ENCODE results near the gene IER5L. TPM values are rescaled to one million over a fixed set of nuclear protein-coding genes. Genes with fewer than 3 reads are reported as not detected.

Gene IER5L
- total RNA-seq, 4 donors from 2014 or later: 0.92 to 3.4 (median 2.9) TPM

GRCh38 chr9:129224618-129225489, 46.8 kb upstream of the IER5L start:
- ATAC-seq (no peak), DNase-seq (no peak)
- Histone ChIP-seq H3K36me3 (no peaks in the 10 kb centered on the region), H3K4me3 (no peak overlapping the region), H3K9me3 (no peaks in the 10 kb centered on the region), H3K27me3 (no peaks in the 10 kb centered on the region), H3K4me1 (no peaks in the 10 kb centered on the region), H3K27ac (peak overlapping the region; percentile 28 to 54 (median 35))
- TF ChIP-seq CTCF (IDR thresholded peaks at IDR 0.05 in 4 of 5, conservative IDR thresholded peaks at IDR 0.05 in 1 of 5): no peak
- intact Hi-C loops (cut with DNase I; ENCODE audit: low total_unique reads) (no loop called here), in situ Hi-C loops (cut with MboI; ENCODE audit: low sequenced_read_pairs in 4 of 4) (no loop called here)

- in situ Hi-C loops (cut with MboI; ENCODE audit: low sequenced_read_pairs in 4 of 4): no loop called here
- peak overlapping the region in 3 of 4 donors; percentile 18 to 37 (median 35) for H3K27ac ChIP-seq
- intact Hi-C loops (cut with DNase I; ENCODE audit: low total_unique reads): no loop called here
These were observed 45.6 kb upstream of the IER5L start for GRCh38 chr9:129223551-129224208.

GRCh38 chr9:129222819-129223218, 44.8 kb upstream of the IER5L start:
- in situ Hi-C loops (cut with MboI; ENCODE audit: low sequenced_read_pairs in 4 of 4): no loop called here

More at GRCh38 chr9:129223551-129224208, 45.6 kb upstream of the IER5L start:
- no peaks in the 10 kb centered on the region for H3K27me3 ChIP-seq
- no peak overlapping the region for H3K4me3 ChIP-seq
- ATAC-seq: no peak
- no peaks in the 10 kb centered on the region for H3K36me3 ChIP-seq
- no peaks in the 10 kb centered on the region for H3K9me3 ChIP-seq
- TF ChIP-seq POLR2A (IDR thresholded peaks at IDR 0.05) (no peak), CTCF (IDR thresholded peaks at IDR 0.05 in 4 of 5, conservative IDR thresholded peaks at IDR 0.05 in 1 of 5) (no peak)
- H3K4me1 ChIP-seq: no peaks in the 10 kb centered on the region
- DNase-seq: no peak

GRCh38 chr9:129221979-129222635, 44.0 kb upstream of the IER5L start:
- no peaks in the 10 kb centered on the region for H3K9me3 ChIP-seq
- H3K27me3 ChIP-seq: no peaks in the 10 kb centered on the region
- intact Hi-C loops (cut with DNase I; ENCODE audit: low total_unique reads): no loop called here
- TF ChIP-seq CTCF (IDR thresholded peaks at IDR 0.05 in 4 of 5, conservative IDR thresholded peaks at IDR 0.05 in 1 of 5): no peak
- no peak for TF ChIP-seq POLR2A (IDR thresholded peaks at IDR 0.05)
- H3K36me3 ChIP-seq: no peaks in the 10 kb centered on the region
- no peak overlapping the region for H3K27ac ChIP-seq
- DNase-seq (no peak), ATAC-seq (no peak)
- no peak overlapping the region for H3K4me3 ChIP-seq
- H3K4me1 ChIP-seq: no peaks in the 10 kb centered on the region
- in situ Hi-C loops (cut with MboI; ENCODE audit: low sequenced_read_pairs in 4 of 4): no loop called here

More at GRCh38 chr9:129222819-129223218, 44.8 kb upstream of the IER5L start:
- no peak for ATAC-seq
- intact Hi-C loops (cut with DNase I; ENCODE audit: low total_unique reads): no loop called here
- TF ChIP-seq POLR2A (IDR thresholded peaks at IDR 0.05) (no peak), CTCF (IDR thresholded peaks at IDR 0.05 in 4 of 5, conservative IDR thresholded peaks at IDR 0.05 in 1 of 5) (no peak)
- no peaks in the 10 kb centered on the region for H3K9me3 ChIP-seq
- H3K36me3 ChIP-seq: no peaks in the 10 kb centered on the region
- H3K27me3 ChIP-seq: no peaks in the 10 kb centered on the region
- H3K27ac ChIP-seq: no peak overlapping the region
- no peak for DNase-seq
- no peaks in the 10 kb centered on the region for H3K4me1 ChIP-seq
- H3K4me3 ChIP-seq: no peak overlapping the region

Measured in gastrocnemius medialis (tissue), 4 donors.